Gastrocnemius medialis (tissue), 4 donors: ENCODE results near the gene CDKN2AIP.

Experiments
- CTCF ChIP-seq, 5 experiments: fragments of 450-650 bp in 3 of 5; fragments of 200-600 bp in 2 of 5; sonication (generic) in 2 of 5; IDR thresholded peaks in 4 of 5; conservative IDR thresholded peaks in 1 of 5; 1 replicate in 4 of 5; 2 replicates in 1 of 5; pipeline ENCODE4 v1.5.1; 2016 to 2019; ENCODE audit warnings: antibody characterized with exemption in 5 of 5, mild to moderate bottlenecking in 3 of 5, moderate library complexity in 3 of 5
- POLR2A ChIP-seq, 2 donors: fragments of 450-650 bp; IDR thresholded peaks; one replicate each; pipeline ENCODE4 v1.6.1; 2017; ENCODE audit warnings: antibody characterized with exemption in 2 of 2, mild to moderate bottlenecking in 2 of 2, moderate library complexity in 2 of 2

GRCh38 chr4:183434666-183435190, 9.7 kb upstream of the CDKN2AIP start:
- no peak for TF ChIP-seq CTCF (IDR thresholded peaks at IDR 0.05 in 4 of 5, conservative IDR thresholded peaks at IDR 0.05 in 1 of 5)
- no peak for TF ChIP-seq POLR2A (IDR thresholded peaks at IDR 0.05)
